UCSD-AML1 (cell line): ENCODE results near the gene TMTC2.

Experiments
- DNase-seq: peaks from one replicate; lab custom pipeline; 2025; ENCODE audit not compliant: unreplicated experiment; lab: John Stamatoyannopoulos, UW

Gene TMTC2

GRCh38 chr12:82942991-82943401 lies 256.3 kb downstream of the TMTC2 start:
- no peak for DNase-seq

- DNase-seq: no peak
Observed at GRCh38 chr12:82948491-82948890, 261.8 kb downstream of the TMTC2 start.

DNA sequence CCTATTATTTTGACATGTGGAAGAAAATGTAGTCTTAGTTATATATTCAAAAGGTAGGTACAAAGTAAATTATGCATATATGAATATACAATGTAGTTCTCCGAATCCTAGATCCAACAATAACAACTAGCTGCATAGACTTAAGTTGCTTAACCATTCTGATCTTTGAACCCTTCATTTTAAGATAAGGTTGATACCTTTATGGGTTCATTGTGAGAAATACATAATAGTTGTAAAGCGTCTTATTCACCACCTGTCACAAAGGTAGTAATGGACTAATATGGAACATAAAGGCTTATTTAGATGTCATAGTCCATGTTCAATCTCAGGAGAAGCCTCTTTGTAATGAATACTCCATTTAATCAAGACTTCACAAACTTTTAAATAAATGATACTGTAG lies 263.6 kb downstream of the TMTC2 start:
- DNase-seq: no peak

GRCh38 chr12:82952946-82953345 lies 266.2 kb downstream of the TMTC2 start:
- DNase-seq: peak; percentile 3

DNA sequence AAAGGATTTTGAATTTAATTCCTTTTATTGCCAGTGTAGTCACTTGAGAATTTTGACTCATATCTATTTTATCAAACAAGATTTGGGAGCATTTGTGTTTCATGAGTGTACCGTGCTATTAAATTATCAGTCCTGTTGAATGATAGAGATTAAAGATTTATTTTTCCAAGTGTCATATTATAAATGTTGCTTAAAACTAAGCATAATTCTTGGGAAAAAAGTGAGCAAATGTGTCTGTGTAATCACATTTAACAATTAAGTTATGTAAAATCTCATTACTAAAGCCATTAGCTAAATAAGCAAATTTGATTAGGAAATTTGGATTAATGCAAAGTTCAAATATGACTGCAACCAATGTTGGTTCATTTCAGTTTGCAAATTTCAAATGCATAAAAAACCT lies 266.7 kb downstream of the TMTC2 start:
- no peak for DNase-seq

DNA sequence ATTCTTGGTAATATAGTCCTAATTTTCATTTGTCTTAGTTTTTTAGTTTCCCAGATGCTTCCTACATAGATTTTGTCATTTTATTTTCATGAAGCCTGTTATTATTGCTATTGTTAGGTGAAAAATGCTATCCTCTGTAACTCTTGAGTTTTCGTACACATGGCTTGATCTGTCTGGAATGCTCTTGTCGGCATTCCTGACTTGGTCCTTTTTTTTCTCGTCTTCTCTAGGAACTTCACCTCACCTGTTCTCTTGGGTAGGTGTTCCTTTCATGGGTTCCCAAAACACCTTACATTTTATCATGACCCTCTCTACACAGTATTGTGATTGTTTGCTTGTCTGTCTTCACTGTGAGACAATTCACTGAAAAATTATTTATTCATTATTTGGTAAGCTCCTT lies 267.4 kb downstream of the TMTC2 start:
- no peak for DNase-seq

GRCh38 chr12:82954572-82954971 lies 267.9 kb downstream of the TMTC2 start:
- no peak for DNase-seq

DNA sequence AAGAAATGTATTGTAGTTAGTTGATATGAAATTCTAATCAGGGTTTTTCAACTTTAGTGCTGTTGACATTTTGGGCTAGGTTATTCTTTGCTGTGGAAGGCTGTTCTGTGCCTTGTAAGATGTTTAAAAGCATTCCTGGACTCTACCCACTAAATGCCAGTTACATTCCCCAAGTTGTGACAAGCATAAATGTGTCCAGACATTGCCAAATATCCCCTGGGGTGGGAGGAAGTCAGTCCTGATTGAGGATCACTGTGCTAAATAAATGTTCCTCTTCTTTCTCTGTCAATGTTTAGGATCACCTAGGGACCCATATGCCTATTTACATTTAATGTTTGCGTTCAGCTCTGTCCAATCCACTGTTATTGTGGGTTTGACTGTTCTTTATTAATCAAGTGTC lies 268.3 kb downstream of the TMTC2 start:
- no peak for DNase-seq

DNA sequence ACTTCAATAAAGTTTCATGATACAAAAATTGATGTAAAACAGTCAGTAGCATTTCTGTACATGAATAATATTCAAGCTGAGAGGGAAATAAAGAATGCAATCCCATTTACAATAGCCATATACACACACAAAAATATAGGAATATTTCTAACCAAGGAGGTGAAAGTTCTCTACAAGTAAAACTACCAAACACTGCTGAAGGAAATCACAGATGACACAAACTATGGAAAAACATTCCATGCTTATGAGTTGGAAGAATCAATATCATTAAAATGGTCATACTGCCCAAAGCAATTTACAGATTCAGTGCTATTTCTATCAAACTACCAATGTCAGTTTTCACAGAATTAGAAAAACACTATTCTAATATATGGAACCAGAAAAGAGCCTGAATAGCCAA lies 272.3 kb downstream of the TMTC2 start:
- DNase-seq: no peak

DNA sequence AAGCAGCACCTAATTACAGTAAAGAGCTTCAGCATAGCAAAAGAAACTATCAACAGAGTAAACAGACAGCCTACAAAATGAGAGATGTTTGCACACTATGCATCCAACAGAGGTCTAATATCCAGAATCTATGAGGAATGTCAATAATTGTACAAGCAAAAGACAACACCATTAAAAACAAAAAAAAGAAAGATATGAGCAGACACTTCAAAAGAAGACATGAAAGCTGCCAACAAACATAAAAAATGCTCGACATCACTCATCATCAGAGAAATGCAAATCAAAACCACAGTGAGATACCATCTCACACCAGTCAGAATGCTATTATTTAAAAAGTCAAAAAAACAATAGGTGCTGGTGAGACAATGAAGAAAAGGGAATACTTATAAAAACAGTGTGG lies 273.1 kb downstream of the TMTC2 start:
- no peak for DNase-seq

- DNase-seq: no peak
Observed at GRCh38 chr12:82961835-82962234, 275.1 kb downstream of the TMTC2 start.

GRCh38 chr12:82963956-82964355 lies 277.2 kb downstream of the TMTC2 start:
- no peak for DNase-seq

GRCh38 chr12:82964446-82964845 lies 277.7 kb downstream of the TMTC2 start:
- DNase-seq: no peak

- peak; percentile 19 for DNase-seq
Observed at GRCh38 chr12:82966001-82966559, 279.4 kb downstream of the TMTC2 start.

DNA sequence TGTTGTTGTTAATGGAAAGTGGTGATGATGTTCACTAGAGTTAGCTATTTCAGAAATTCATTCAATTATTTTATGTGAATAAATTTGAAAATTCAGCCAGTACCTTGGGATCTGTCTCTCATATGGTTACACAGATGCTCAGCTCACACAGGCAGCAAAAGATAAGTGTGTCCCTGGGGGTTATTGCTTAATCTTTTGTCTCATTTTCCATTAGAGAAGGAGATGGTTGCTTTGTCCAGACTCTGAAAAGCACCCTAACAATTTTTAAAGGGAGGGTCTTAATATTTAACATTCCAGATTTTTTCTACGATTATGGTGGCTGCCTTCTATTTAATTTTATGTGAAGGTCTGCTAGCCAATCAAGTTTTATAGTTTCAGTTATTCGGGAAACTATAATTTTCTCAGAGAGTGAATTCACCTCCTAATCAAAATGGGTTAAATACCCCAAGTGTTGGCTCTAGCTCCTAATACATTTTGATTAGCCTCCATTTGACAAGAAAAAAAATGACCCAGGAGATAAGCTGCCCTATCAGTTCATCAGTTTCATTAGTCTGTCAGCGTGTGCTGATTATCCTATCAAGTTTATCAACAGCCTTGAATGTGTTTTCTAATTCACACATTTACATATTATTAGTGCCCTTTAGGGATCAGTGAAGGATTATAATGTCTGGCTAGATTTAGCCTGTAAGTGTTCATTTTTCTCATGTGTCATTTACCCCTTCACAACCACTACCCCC lies 282.1 kb downstream of the TMTC2 start:
- no peak for DNase-seq

DNA sequence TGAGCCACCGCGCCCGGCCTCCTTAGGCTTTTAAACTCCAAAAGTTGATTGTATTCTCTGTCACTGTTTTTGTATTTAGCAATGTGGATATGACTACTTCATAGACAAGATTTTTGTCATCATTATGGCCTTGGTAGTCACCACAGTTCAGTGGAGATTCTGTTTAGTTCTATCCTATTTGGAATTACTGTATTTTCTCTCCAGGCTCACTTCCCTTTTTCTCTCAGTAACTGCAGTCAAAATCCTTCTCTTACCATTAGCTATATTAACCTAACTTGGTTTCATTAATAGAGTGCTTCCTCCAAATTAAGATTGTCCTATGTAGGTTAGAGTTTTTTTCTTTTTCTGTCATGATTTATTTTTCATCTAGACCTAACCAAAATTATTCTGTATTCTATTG lies 283.9 kb downstream of the TMTC2 start:
- no peak for DNase-seq

DNA sequence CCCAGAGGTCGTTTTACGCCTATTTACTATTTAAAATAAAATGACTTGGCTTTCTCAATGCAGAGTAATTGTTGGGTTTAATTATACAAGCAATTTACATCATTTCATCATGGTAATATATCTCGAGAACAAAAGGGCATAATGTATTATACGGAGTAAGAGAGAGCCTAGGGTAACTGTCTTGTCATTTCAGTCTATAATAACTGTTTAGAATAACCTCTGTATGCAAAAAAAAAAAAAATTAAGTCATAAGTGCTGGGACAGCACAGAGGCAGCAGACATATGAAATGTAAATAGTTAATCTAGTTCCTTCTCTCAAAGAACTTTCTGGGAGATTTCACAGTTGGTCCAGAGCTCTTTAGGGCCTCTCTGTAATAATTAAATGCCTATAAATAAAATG lies 284.9 kb downstream of the TMTC2 start:
- DNase-seq: no peak

DNA sequence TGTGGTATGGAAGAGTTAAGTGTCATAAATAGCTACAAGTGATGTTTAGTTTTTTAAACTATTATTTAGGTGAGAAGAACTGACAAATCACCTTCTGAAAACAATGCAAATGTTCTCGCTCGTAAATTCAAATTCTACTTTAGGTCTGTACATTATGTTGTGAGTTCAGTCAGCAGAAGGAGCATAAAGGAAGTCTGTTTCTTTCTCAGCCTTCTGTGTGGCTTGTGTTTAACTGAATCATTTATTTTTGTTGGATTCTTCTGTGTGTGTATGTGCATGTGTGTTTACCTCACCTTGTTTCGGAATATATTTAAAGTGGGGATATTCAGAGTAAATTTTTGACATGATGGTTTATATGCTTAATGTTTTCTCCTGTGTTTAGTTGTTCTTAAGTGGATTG lies 285.9 kb downstream of the TMTC2 start:
- DNase-seq: no peak

- DNase-seq: no peak
Observed at GRCh38 chr12:82973592-82973991, 286.9 kb downstream of the TMTC2 start.

GRCh38 chr12:82981150-82981549 lies 294.4 kb downstream of the TMTC2 start:
- no peak for DNase-seq

GRCh38 chr12:82994117-82994516 lies 307.4 kb downstream of the TMTC2 start:
- no peak for DNase-seq

- DNase-seq: no peak
Observed at GRCh38 chr12:82996168-82996812, 309.6 kb downstream of the TMTC2 start.

DNA sequence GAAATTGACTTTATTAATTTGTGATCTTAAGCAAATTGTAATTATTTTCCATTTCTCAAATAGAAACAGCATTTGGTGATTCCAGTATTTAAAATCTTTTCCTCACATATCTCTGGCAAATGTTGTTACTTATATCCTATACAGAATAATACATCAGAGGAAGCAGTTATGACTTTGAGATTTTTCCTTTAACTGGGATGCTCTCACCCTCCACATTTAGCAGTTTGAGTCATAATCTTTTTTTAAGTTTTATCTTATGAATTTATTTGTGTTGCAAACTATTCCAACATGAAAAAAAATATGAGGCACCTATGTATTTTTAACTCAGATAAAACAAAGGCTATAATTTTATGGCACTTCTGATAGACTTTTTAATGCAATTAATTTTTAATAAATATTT lies 311.8 kb downstream of the TMTC2 start:
- no peak for DNase-seq
